CD8-positive, alpha-beta memory T cell (primary cell): Measurements from ENCODE around the gene DLG5. TPM values are rescaled to one million over a fixed set of nuclear protein-coding genes. Genes with fewer than 3 reads are reported as not detected.

Experiments used
- CTCF ChIA-PET: fragments of 350-600 bp; sonication (Branson Sonifier 250); formaldehyde crosslinking; loops from one replicate; lab custom pipeline; 2021; ENCODE audit warnings: antibody characterized with exemption; lab: Charles Lee
- POLR2A ChIA-PET: fragments of 350-600 bp; sonication (Branson Sonifier 250); formaldehyde crosslinking; loops from one replicate; lab custom pipeline; 2021; ENCODE audit warnings: antibody characterized with exemption; lab: Charles Lee
- DNase-seq, 5 donors: peaks; one replicate each; pipeline versions ENCODE4 v3.0.0 to v3.0.0-alpha.2; 2020 to 2022; ENCODE audit warnings: mixed read lengths in 1 of 5
- H3K27ac ChIP-seq: one replicate; pipeline ENCODE4 v1.7.0; 2013; ENCODE audit warnings: low read depth, mild to moderate bottlenecking, low read length, moderate library complexity
- H3K27me3 ChIP-seq: 2 replicates; pipeline ENCODE4 v1.7.0; 2013; ENCODE audit warnings: low read length, mild to moderate bottlenecking; ENCODE audit not compliant: insufficient read depth, poor library complexity, severe bottlenecking
- H3K36me3 ChIP-seq: 2 replicates; pipeline ENCODE4 v1.7.0; 2013; ENCODE audit warnings: mild to moderate bottlenecking, low read length, moderate library complexity; ENCODE audit not compliant: insufficient read depth
- H3K4me1 ChIP-seq: 2 replicates; pipeline ENCODE4 v1.7.0; 2013; ENCODE audit warnings: mild to moderate bottlenecking, low read length, moderate library complexity; ENCODE audit not compliant: insufficient read depth
- H3K4me3 ChIP-seq: 2 replicates; pipeline ENCODE4 v1.7.0; 2013; ENCODE audit warnings: mild to moderate bottlenecking, low read length
- H3K9me3 ChIP-seq: 2 replicates; pipeline ENCODE4 v1.7.0; 2013; ENCODE audit warnings: mild to moderate bottlenecking, low read length
- H3K27ac Mint-ChIP-seq, 8 donors: one replicate each; pipeline ENCODE4 v1.8.0; 2020 to 2021; ENCODE audit warnings: mixed read lengths in 8 of 8, mild to moderate bottlenecking in 6 of 8, inconsistent platforms in 3 of 8, moderate library complexity in 3 of 8
- H3K27me3 Mint-ChIP-seq, 2 donors: one replicate each; pipeline ENCODE4 v1.8.0; 2020 to 2021; ENCODE audit warnings: mixed read lengths in 2 of 2, mild to moderate bottlenecking in 1 of 2, moderate library complexity in 1 of 2
- H3K36me3 Mint-ChIP-seq, 3 donors: one replicate each; pipeline ENCODE4 v1.8.0; 2020 to 2021; ENCODE audit warnings: mixed read lengths in 3 of 3, inconsistent platforms in 1 of 3, mild to moderate bottlenecking in 1 of 3
- H3K4me1 Mint-ChIP-seq, 3 donors: one replicate each; pipeline ENCODE4 v1.8.0; 2020 to 2021; ENCODE audit warnings: mixed read lengths in 3 of 3, inconsistent platforms in 1 of 3, mild to moderate bottlenecking in 1 of 3
- H3K4me3 Mint-ChIP-seq, 7 donors: one replicate each; pipeline ENCODE4 v1.8.0; 2020 to 2021; ENCODE audit warnings: mixed read lengths in 7 of 7, mild to moderate bottlenecking in 6 of 7, moderate library complexity in 4 of 7, inconsistent platforms in 2 of 7
- H3K9me3 Mint-ChIP-seq, 5 donors: one replicate each; pipeline ENCODE4 v1.8.0; 2020 to 2022; ENCODE audit warnings: mixed read lengths in 5 of 5, mild to moderate bottlenecking in 3 of 5, moderate library complexity in 2 of 5, inconsistent platforms in 1 of 5
- polyA plus RNA-seq: library from polyadenylated mRNA; unstranded; fragments of 300-500 nt; fragmentation: Illumina TruSeq; gene quantifications from one replicate; pipeline ENCODE4 v1.2.3, GENCODE V29; 2021
- total RNA-seq, 2 experiments: library from RNA; stranded (reverse); gene quantifications; one replicate each; pipeline ENCODE4 v1.2.3, GENCODE V29; 2021

DLG5 gene
- total and polyA plus RNA-seq, 3 experiments from 2014 or later, result 1.1 to 2.1 (median 1.7) TPM

- Histone ChIP-seq H3K36me3 (no peaks in the 10 kb centered on the region), H3K27me3 (no peaks in the 10 kb centered on the region), H3K27ac (peak overlapping the region; percentile 77), H3K9me3 (no peaks in the 10 kb centered on the region), H3K4me3 (no peak overlapping the region), H3K4me1 (peaks cover 21% of the 10 kb centered on the region)
- Mint-ChIP-seq H3K4me3 (peak overlapping the region; percentile 28 to 79 (median 67)), H3K4me1 (peaks cover 26 to 37% (median 34%) of the 10 kb centered on the region in 3 donors), H3K27me3 (no peaks in the 10 kb centered on the region), H3K27ac (peak overlapping the region; percentile 77 to 99 (median 96)), H3K9me3 (no peaks in the 10 kb centered on the region), H3K36me3 (no peaks in the 10 kb centered on the region)
- DNase-seq, result peak; percentile 64 to 87 (median 73)
- POLR2A ChIA-PET, result interaction anchor here (0.5 kb wide), 1 partner anchor 193 kb away, joined by 9 read pairs; no protein-coding TSS in a partner anchor
- CTCF ChIA-PET, result interaction anchor here (1.1 to 3.3 kb wide), 5 partner anchors 11 to 124 kb away, joined by 3 to 20 read pairs (median 18); no protein-coding TSS in a partner anchor
Measured at GRCh38 chr10:77836299-77836820, 90.2 kb downstream of the DLG5 start.

GRCh38 chr10:77835669-77836086 lies 90.9 kb downstream of the DLG5 start:
- Histone ChIP-seq H3K27ac (peak overlapping the region; percentile 77), H3K4me3 (no peak overlapping the region), H3K27me3 (no peaks in the 10 kb centered on the region), H3K36me3 (no peaks in the 10 kb centered on the region), H3K4me1 (peaks cover 21% of the 10 kb centered on the region), H3K9me3 (no peaks in the 10 kb centered on the region)
- no peaks in the 10 kb centered on the region for H3K27me3 Mint-ChIP-seq
- H3K27ac Mint-ChIP-seq, result peak overlapping the region in 7 of 8 donors; percentile 77 to 99 (median 96)
- peak overlapping the region in 2 of 7 donors; percentile 73 to 79 for H3K4me3 Mint-ChIP-seq
- H3K4me1 Mint-ChIP-seq, result peaks cover 26 to 37% (median 34%) of the 10 kb centered on the region in 3 donors
- POLR2A ChIA-PET, result interaction anchor here (0.5 kb wide), 1 partner anchor 194 kb away, joined by 9 read pairs; no protein-coding TSS in a partner anchor
- H3K36me3 Mint-ChIP-seq, result no peaks in the 10 kb centered on the region
- DNase-seq, result no peak
- no peaks in the 10 kb centered on the region for H3K9me3 Mint-ChIP-seq
- CTCF ChIA-PET, result interaction anchor here (1.1 to 3.3 kb wide), 3 partner anchors 12 to 116 kb away, joined by 3 to 18 read pairs (median 14); no protein-coding TSS in a partner anchor

GRCh38 chr10:77834943-77835668 lies 91.4 kb downstream of the DLG5 start:
- H3K4me3 Mint-ChIP-seq, result peak overlapping the region in 3 of 7 donors; percentile 25 to 48 (median 45)
- H3K27me3 ChIP-seq, result no peaks in the 10 kb centered on the region
- H3K36me3 ChIP-seq, result no peaks in the 10 kb centered on the region
- peak overlapping the region; percentile 77 for H3K27ac ChIP-seq
- no peak for DNase-seq
- H3K4me3 ChIP-seq, result no peak overlapping the region
- no peaks in the 10 kb centered on the region for H3K9me3 ChIP-seq
- ChIA-PET CTCF (interaction anchor here (3.3 kb wide), 1 partner anchor 12 kb away, joined by 14 read pairs; no protein-coding TSS in a partner anchor), POLR2A (no interaction called here)
- H3K4me1 ChIP-seq, result peaks cover 21% of the 10 kb centered on the region
- H3K4me1 Mint-ChIP-seq, result peaks cover 26 to 37% (median 34%) of the 10 kb centered on the region in 3 donors
- H3K36me3 Mint-ChIP-seq, result no peaks in the 10 kb centered on the region
- peak overlapping the region; percentile 20 to 98 (median 96) for H3K27ac Mint-ChIP-seq
- no peaks in the 10 kb centered on the region for H3K9me3 Mint-ChIP-seq
- H3K27me3 Mint-ChIP-seq, result no peaks in the 10 kb centered on the region

GRCh38 chr10:77834540-77834939 lies 92.0 kb downstream of the DLG5 start:
- DNase-seq, result no peak
- Histone ChIP-seq H3K9me3 (no peaks in the 10 kb centered on the region), H3K27me3 (no peaks in the 10 kb centered on the region), H3K27ac (peak overlapping the region; percentile 77), H3K4me3 (no peak overlapping the region), H3K36me3 (no peaks in the 10 kb centered on the region), H3K4me1 (peaks cover 21% of the 10 kb centered on the region)
- POLR2A ChIA-PET, result no interaction called here
- Mint-ChIP-seq H3K27me3 (no peaks in the 10 kb centered on the region), H3K36me3 (no peaks in the 10 kb centered on the region), H3K4me3 (peak overlapping the region in 3 of 7 donors; percentile 15 to 48 (median 25)), H3K4me1 (peaks cover 26 to 37% (median 34%) of the 10 kb centered on the region in 3 donors), H3K27ac (peak overlapping the region; percentile 20 to 98 (median 96)), H3K9me3 (no peaks in the 10 kb centered on the region)
- CTCF ChIA-PET, result no interaction called here

GRCh38 chr10:77833792-77834191 lies 92.8 kb downstream of the DLG5 start:
- no peaks in the 10 kb centered on the region for H3K27me3 ChIP-seq
- ChIA-PET POLR2A (no interaction called here), CTCF (no interaction called here)
- Mint-ChIP-seq H3K36me3 (no peaks in the 10 kb centered on the region), H3K4me3 (no peak overlapping the region), H3K9me3 (no peaks in the 10 kb centered on the region), H3K27ac (peak overlapping the region in 7 of 8 donors; percentile 76 to 98 (median 96)), H3K4me1 (peaks cover 26 to 37% (median 34%) of the 10 kb centered on the region in 3 donors), H3K27me3 (no peaks in the 10 kb centered on the region)
- H3K4me3 ChIP-seq, result no peak overlapping the region
- no peak overlapping the region for H3K27ac ChIP-seq
- no peaks in the 10 kb centered on the region for H3K36me3 ChIP-seq
- no peak for DNase-seq
- no peaks in the 10 kb centered on the region for H3K9me3 ChIP-seq
- H3K4me1 ChIP-seq, result peaks cover 21% of the 10 kb centered on the region

- no peaks in the 10 kb centered on the region for H3K36me3 Mint-ChIP-seq
- H3K27ac ChIP-seq, result no peak overlapping the region
- H3K36me3 ChIP-seq, result no peaks in the 10 kb centered on the region
- peaks cover 26 to 37% (median 34%) of the 10 kb centered on the region in 3 donors for H3K4me1 Mint-ChIP-seq
- H3K4me3 Mint-ChIP-seq, result no peak overlapping the region
- DNase-seq, result no peak
- CTCF ChIA-PET, result no interaction called here
- H3K27me3 ChIP-seq, result no peaks in the 10 kb centered on the region
- no peaks in the 10 kb centered on the region for H3K27me3 Mint-ChIP-seq
- peaks cover 21% of the 10 kb centered on the region for H3K4me1 ChIP-seq
- H3K4me3 ChIP-seq, result no peak overlapping the region
- peak overlapping the region in 7 of 8 donors; percentile 76 to 98 (median 96) for H3K27ac Mint-ChIP-seq
- no peaks in the 10 kb centered on the region for H3K9me3 ChIP-seq
- POLR2A ChIA-PET, result no interaction called here
- H3K9me3 Mint-ChIP-seq, result no peaks in the 10 kb centered on the region
Measured at GRCh38 chr10:77833225-77833624, 93.3 kb downstream of the DLG5 start.

- Mint-ChIP-seq H3K36me3 (no peaks in the 10 kb centered on the region), H3K4me3 (peak overlapping the region in 6 of 7 donors; percentile 7 to 69 (median 40)), H3K4me1 (peaks cover 19 to 31% (median 29%) of the 10 kb centered on the region in 3 donors), H3K9me3 (no peaks in the 10 kb centered on the region), H3K27ac (peak overlapping the region; percentile 68 to 98 (median 96)), H3K27me3 (no peaks in the 10 kb centered on the region)
- Histone ChIP-seq H3K4me1 (peaks cover 17% of the 10 kb centered on the region), H3K9me3 (no peaks in the 10 kb centered on the region), H3K27ac (peak overlapping the region; percentile 11), H3K36me3 (no peaks in the 10 kb centered on the region), H3K27me3 (no peaks in the 10 kb centered on the region), H3K4me3 (no peak overlapping the region)
- POLR2A ChIA-PET, result no interaction called here
- CTCF ChIA-PET, result interaction anchor here (0.9 kb wide), 1 partner anchor 13 kb away, joined by 3 read pairs; no protein-coding TSS in a partner anchor
- DNase-seq, result peak in 4 of 5 donors; percentile 32 to 68 (median 64)
Measured at GRCh38 chr10:77832238-77832637, 94.3 kb downstream of the DLG5 start.
